Esophagus muscularis mucosa (tissue), 4 donors: ENCODE measurements around the gene GSS. TPM values are rescaled to one million over a fixed set of nuclear protein-coding genes. Genes with fewer than 3 reads are reported as not detected.

Experiments
- DNase-seq: peaks from one replicate; pipeline ENCODE4 v3.0.0-alpha.2; 2017; ENCODE audit errors: extremely low spot score
- H3K27ac ChIP-seq, 4 donors: fragments of 200-600 bp; sonication (generic); replicated peaks in 1 of 4; 1 replicate in 3 of 4; 2 replicates in 1 of 4; pipeline ENCODE4 v1.5.1; 2016 to 2019; ENCODE audit warnings: mild to moderate bottlenecking in 1 of 4
- H3K27me3 ChIP-seq, 4 donors: fragments of 200-600 bp; sonication (generic); one replicate each; pipeline versions ENCODE4 v1.5.1 to v1.6.0; 2016 to 2019
- H3K36me3 ChIP-seq, 4 donors: fragments of 200-600 bp; sonication (generic); one replicate each; pipeline ENCODE4 v1.5.1; 2016 to 2019
- H3K4me1 ChIP-seq, 4 donors: fragments of 200-600 bp; sonication (generic); one replicate each; pipeline ENCODE4 v1.5.1; 2016 to 2019
- H3K4me3 ChIP-seq, 4 donors: fragments of 200-600 bp; sonication (generic); 1 replicate in 2 of 4; 2 replicates in 2 of 4; pipeline ENCODE4 v1.5.1; 2016 to 2019; ENCODE audit warnings: mild to moderate bottlenecking in 4 of 4, moderate library complexity in 1 of 4
- H3K9me3 ChIP-seq, 4 donors: fragments of 200-600 bp; sonication (generic); 1 replicate in 3 of 4; 2 replicates in 1 of 4; pipeline ENCODE4 v1.5.1; 2016 to 2019
- CTCF ChIP-seq, 3 experiments: fragments of 200-600 bp in 2 of 3; fragments of 450-650 bp in 1 of 3; sonication (generic) in 2 of 3; IDR thresholded peaks; one replicate each; pipeline ENCODE4 v1.5.1; 2017 to 2019; ENCODE audit warnings: antibody characterized with exemption in 3 of 3, mild to moderate bottlenecking in 2 of 3, moderate library complexity in 1 of 3
- EP300 ChIP-seq: sonication (generic); formaldehyde crosslinking; IDR thresholded peaks from one replicate; pipeline ENCODE4 v1.6.1; 2017; ENCODE audit warnings: antibody characterized with exemption
- POLR2A ChIP-seq: fragments of 450-650 bp; IDR thresholded peaks from one replicate; pipeline ENCODE4 v1.6.1; 2017; ENCODE audit warnings: antibody characterized with exemption, moderate library complexity, mild to moderate bottlenecking, low read depth
- POLR2AphosphoS5 ChIP-seq, 2 donors: sonication (generic); formaldehyde crosslinking; IDR thresholded peaks; one replicate each; pipeline ENCODE4 v1.6.1; 2017; ENCODE audit warnings: antibody characterized with exemption in 2 of 2
- WGBS: methylation state at CpG from one replicate; pipeline ENCODE4 v1.1.5; 2018; 5-methylcytosine and 5-hydroxymethylcytosine counted together
- intact Hi-C: fragments of 100-400 bp; cut with DNase I; formaldehyde crosslinking; loops from one replicate; pipeline ENCODE4 v1.15.1; 2023
- total RNA-seq, 4 donors: library from RNA; depleted of rRNA; stranded (reverse); fragments of >200 nt; gene quantifications; one replicate each; pipeline versions ENCODE4 v1.1.0 to v1.2.1, GENCODE V29; 2016

Gene GSS
- total RNA-seq, 4 donors from 2014 or later = 27.7 to 36.1 (median 28.5) TPM

GRCh38 chr20:34951252-34951651 is 4.4 kb downstream of the GSS start:
- Histone ChIP-seq H3K27me3 (no peaks in the 10 kb centered on the region), H3K9me3 (no peaks in the 10 kb centered on the region), H3K27ac (no peak overlapping the region), H3K4me1 (peaks cover 12 to 21% (median 17%) of the 10 kb centered on the region in 4 donors), H3K4me3 (no peak overlapping the region), H3K36me3 (peaks cover 0 to 17% (median 10%) of the 10 kb centered on the region in 4 donors)
- intact Hi-C loops = no loop called here
- WGBS = 93% methylated on average over 2 of the region's 2 CpGs
- no peak for DNase-seq
- TF ChIP-seq POLR2AphosphoS5 (IDR thresholded peaks at IDR 0.05) = no peak
- no peak for TF ChIP-seq CTCF (IDR thresholded peaks at IDR 0.05)
- TF ChIP-seq POLR2A = no peak
- no peak for TF ChIP-seq EP300

GRCh38 chr20:34949120-34949519 is 6.5 kb downstream of the GSS start:
- Histone ChIP-seq H3K4me3 (no peak overlapping the region), H3K4me1 (peaks cover 4 to 20% (median 12%) of the 10 kb centered on the region in 4 donors), H3K27me3 (no peaks in the 10 kb centered on the region), H3K27ac (no peak overlapping the region), H3K9me3 (no peaks in the 10 kb centered on the region), H3K36me3 (peaks cover 0 to 32% (median 15%) of the 10 kb centered on the region in 4 donors)
- 93% methylated on average over 6 of the region's 6 CpGs for WGBS
- no peak for DNase-seq
- TF ChIP-seq POLR2A (no peak), EP300 (no peak), CTCF (IDR thresholded peaks at IDR 0.05) (no peak), POLR2AphosphoS5 (IDR thresholded peaks at IDR 0.05) (no peak)
- intact Hi-C loops = no loop called here

- intact Hi-C loops = no loop called here
- Histone ChIP-seq H3K4me3 (no peak overlapping the region), H3K9me3 (no peaks in the 10 kb centered on the region), H3K27me3 (no peaks in the 10 kb centered on the region), H3K36me3 (peaks cover 1 to 41% (median 20%) of the 10 kb centered on the region in 4 donors), H3K4me1 (peaks cover 2 to 18% (median 12%) of the 10 kb centered on the region in 4 donors), H3K27ac (no peak overlapping the region)
- no peak for DNase-seq
- no peak for TF ChIP-seq CTCF (IDR thresholded peaks at IDR 0.05)
- no peak for TF ChIP-seq POLR2A
- TF ChIP-seq EP300 = no peak
- TF ChIP-seq POLR2AphosphoS5 (IDR thresholded peaks at IDR 0.05) = no peak
Observed at GRCh38 chr20:34948030-34948429, 7.6 kb downstream of the GSS start.

GRCh38 chr20:34947336-34947735 is 8.3 kb downstream of the GSS start:
- no peak overlapping the region for H3K4me3 ChIP-seq
- no peak overlapping the region for H3K27ac ChIP-seq
- no peaks in the 10 kb centered on the region for H3K27me3 ChIP-seq
- DNase-seq = no peak
- TF ChIP-seq EP300 (no peak), POLR2AphosphoS5 (IDR thresholded peaks at IDR 0.05) (no peak), CTCF (IDR thresholded peaks at IDR 0.05) (no peak), POLR2A (no peak)
- H3K36me3 ChIP-seq = peaks cover 7 to 48% (median 24%) of the 10 kb centered on the region in 4 donors
- H3K4me1 ChIP-seq = peaks cover 0 to 18% (median 12%) of the 10 kb centered on the region in 4 donors
- intact Hi-C loops = no loop called here
- H3K9me3 ChIP-seq = no peaks in the 10 kb centered on the region

GRCh38 chr20:34946661-34947060 is 8.9 kb downstream of the GSS start:
- DNase-seq = no peak
- Histone ChIP-seq H3K27me3 (no peaks in the 10 kb centered on the region), H3K4me1 (peaks cover 0 to 18% (median 12%) of the 10 kb centered on the region in 4 donors), H3K9me3 (no peaks in the 10 kb centered on the region), H3K27ac (no peak overlapping the region), H3K4me3 (no peak overlapping the region), H3K36me3 (peaks cover 7 to 54% (median 31%) of the 10 kb centered on the region in 4 donors)
- 89% methylated on average over 3 of the region's 3 CpGs for WGBS
- intact Hi-C loops = no loop called here
- no peak for TF ChIP-seq EP300
